GM19193 (cell line): ENCODE data around the gene ARHGAP19.

Source experiments
- POLR2A ChIP-seq: IDR thresholded peaks from 4 replicates; pipeline ENCODE4 v1.6.1; 2011; ENCODE audit not compliant: insufficient read depth, insufficient read length; ENCODE audit errors: extremely low read depth

ARHGAP19 gene

GRCh38 chr10:97224483-97225435 lies 67.7 kb downstream of the ARHGAP19 start:
- no peak for TF ChIP-seq POLR2A

GRCh38 chr10:97222326-97222961 lies 70.0 kb downstream of the ARHGAP19 start:
- TF ChIP-seq POLR2A, result no peak

GRCh38 chr10:97220355-97220754 lies 72.1 kb downstream of the ARHGAP19 start:
- TF ChIP-seq POLR2A, result no peak

GRCh38 chr10:97217299-97217698 lies 75.1 kb downstream of the ARHGAP19 start:
- no peak for TF ChIP-seq POLR2A

GRCh38 chr10:97215619-97216260 lies 76.7 kb downstream of the ARHGAP19 start:
- no peak for TF ChIP-seq POLR2A

- no peak for TF ChIP-seq POLR2A
These were observed 79.0 kb downstream of the ARHGAP19 start for GRCh38 chr10:97213431-97213830.

GRCh38 chr10:97211229-97211628 lies 81.2 kb downstream of the ARHGAP19 start:
- TF ChIP-seq POLR2A, result no peak

- TF ChIP-seq POLR2A, result no peak
These were observed 81.9 kb downstream of the ARHGAP19 start for GRCh38 chr10:97210543-97210960.

GRCh38 chr10:97207756-97208346 lies 84.6 kb downstream of the ARHGAP19 start:
- TF ChIP-seq POLR2A, result no peak

- no peak for TF ChIP-seq POLR2A
These were observed 85.3 kb downstream of the ARHGAP19 start for GRCh38 chr10:97207131-97207530.

GRCh38 chr10:97204826-97205679 lies 87.4 kb downstream of the ARHGAP19 start:
- no peak for TF ChIP-seq POLR2A

GRCh38 chr10:97203220-97203619 lies 89.2 kb downstream of the ARHGAP19 start:
- TF ChIP-seq POLR2A, result no peak

- no peak for TF ChIP-seq POLR2A
These were observed 91.8 kb downstream of the ARHGAP19 start for GRCh38 chr10:97200616-97201015.

GRCh38 chr10:97199152-97199551 lies 93.3 kb downstream of the ARHGAP19 start:
- TF ChIP-seq POLR2A, result no peak

- no peak for TF ChIP-seq POLR2A
These were observed 95.4 kb downstream of the ARHGAP19 start for GRCh38 chr10:97197030-97197500.
